ENCODE data around the gene DGKH.

- TF ChIP-seq CTCF (conservative IDR thresholded peaks at IDR 0.05 in 1 of 2, IDR thresholded peaks at IDR 0.05 in 1 of 2; ENCODE audit: low read depth in 1 of 2, low read length in 2 of 2), result no peak
- TF ChIP-seq EZH2 (IDR thresholded peaks at IDR 0.05; ENCODE audit: low read length, missing control alignments), result no peak
Observed at GRCh38 chr13:42002066-42002465, 46.4 kb upstream of the DGKH start.

Data from fibroblast of lung (primary cell).